Right ventricle myocardium inferior (tissue), 1 donor: ENCODE measurements around the gene EFS. TPM values are rescaled to one million over a fixed set of nuclear protein-coding genes. Genes with fewer than 3 reads are reported as not detected.

Experiments
- ATAC-seq: fragments of 200-7000 bp; cut with Tn5 transposase; one replicate; pipeline ENCODE4 v1.9.1; 2020; ENCODE audit warnings: mild to moderate bottlenecking, moderate library complexity
- DNase-seq: peaks from one replicate; pipeline ENCODE4 v3.0.0; 2021; ENCODE audit errors: missing footprints
- intact Hi-C: fragments of 100-400 bp; cut with DNase I; formaldehyde crosslinking; loops from one replicate; pipeline ENCODE4 v1.11.0; 2022
- total RNA-seq: library from RNA; stranded (reverse); fragmentation: NEBNext Ultra II Directional; extraction: Animal tissue kit (Norgen Biotek cat#: 25700); gene quantifications from one replicate; pipeline ENCODE4 v1.2.1, GENCODE V29; 2021
- donor health status: DM: no; HTN: yes; CAD: no; lungs with severe emphysema.

EFS gene
- total RNA-seq, 1 donor from 2014 or later: 4.0 TPM

DNA sequence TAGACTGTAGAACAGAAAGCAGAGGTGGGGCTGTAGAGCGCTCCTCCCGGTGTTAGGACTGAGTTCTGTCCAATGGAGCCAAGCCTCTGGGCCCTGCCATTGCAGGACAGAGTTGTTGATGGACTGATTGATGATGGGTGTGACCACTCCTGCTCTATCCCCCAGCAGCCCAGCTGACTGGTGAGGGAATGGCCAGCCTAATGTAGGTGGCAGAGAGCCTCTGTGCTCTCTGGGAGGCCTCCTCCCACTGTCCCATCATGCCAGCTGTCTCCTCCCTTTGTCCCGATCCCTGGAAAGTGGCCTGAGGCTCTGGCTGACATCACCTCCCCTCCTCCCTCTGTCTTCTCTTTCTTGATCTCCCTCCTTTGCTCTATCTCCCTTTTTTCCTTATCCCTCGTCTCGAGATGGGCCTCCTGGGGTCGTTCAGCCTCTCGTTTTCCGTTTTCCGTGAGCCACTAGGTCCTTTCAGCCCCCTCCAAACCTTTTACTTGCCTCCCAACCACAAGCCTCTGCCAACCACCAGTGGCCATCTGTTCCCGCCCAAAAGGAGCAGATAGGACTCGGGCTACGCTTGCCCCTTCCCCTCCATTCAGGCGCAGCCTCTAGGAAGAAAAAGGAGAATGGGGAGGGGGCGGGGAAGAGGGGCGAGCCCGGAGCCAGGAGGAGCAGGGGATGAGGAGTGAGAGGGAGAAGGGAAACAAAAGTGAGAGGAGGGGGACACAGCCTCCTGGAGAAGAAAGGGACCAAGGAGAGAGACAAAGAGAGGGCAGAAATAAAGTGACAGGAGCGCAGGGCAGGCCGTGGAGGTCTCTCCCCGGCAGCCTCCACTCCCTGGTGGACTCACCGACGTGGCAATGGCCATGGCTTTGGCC, 572 bp downstream of the EFS start:
- intact Hi-C loops: no loop called here
- peak; percentile 68 for DNase-seq

DNA sequence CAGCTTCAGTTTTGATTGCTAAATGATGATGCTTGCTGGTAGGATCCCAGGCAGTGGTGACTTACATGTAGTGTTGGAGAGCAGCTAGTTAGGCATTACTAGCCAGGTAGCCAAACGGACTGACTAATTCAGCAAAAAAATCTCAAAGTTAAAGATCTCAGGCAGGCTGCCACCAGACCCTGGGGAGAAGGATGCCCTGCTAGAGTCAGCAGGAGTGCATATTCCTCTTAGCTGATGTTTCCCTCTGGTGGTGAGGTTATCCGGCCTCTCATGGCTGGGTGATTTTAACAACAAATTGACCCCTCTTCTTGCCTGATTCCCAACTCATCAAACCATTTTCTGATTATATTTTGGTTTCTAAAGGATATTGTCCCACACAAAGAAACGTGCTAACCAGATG, 2.8 kb downstream of the EFS start:
- no peak for ATAC-seq
- DNase-seq: no peak
- intact Hi-C loops: no loop called here

More for the DNA sequence above, 572 bp downstream of the EFS start:
- peak; percentile 28 for ATAC-seq

DNA sequence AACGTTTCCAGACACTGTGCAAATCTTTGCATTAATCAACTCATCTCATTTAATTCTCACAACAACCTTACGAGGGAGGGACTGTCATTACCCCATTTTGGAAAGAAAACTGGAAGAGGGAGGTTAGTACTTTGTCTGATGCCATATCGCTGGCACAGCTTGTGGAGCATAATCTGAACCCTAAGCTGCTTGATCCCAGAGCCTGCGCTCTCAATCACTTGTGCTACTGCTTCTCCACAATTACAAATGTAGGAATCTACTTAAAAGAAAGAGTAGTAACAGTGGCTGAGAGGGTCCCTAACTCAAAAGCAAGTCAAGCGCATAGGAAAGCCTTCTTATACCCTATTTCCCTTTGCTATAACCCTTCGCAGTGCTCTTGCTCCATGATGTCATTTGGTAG, 3.2 kb downstream of the EFS start:
- intact Hi-C loops: no loop called here
- ATAC-seq (no peak), DNase-seq (no peak)

DNA sequence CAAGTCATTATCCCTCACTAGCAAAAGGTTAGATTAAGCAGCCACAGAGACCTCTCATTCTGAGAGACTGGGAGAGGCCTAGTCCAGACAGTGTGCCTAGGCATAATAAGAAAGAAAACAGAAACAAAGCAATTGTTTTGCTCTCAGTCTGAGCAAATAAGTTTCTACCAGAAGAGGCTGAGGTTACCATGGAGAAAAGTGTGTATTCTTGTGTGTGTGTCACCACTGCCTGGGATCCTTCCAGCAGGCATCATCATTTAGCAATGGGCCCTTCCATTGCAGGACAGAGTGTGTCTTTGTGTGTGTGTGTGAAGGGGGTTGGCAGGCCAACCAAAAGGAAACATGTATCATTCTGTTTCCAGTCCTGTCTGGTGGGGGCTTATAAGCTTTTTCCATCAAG, 3.7 kb downstream of the EFS start:
- DNase-seq (no peak), ATAC-seq (no peak)
- intact Hi-C loops: no loop called here

DNA sequence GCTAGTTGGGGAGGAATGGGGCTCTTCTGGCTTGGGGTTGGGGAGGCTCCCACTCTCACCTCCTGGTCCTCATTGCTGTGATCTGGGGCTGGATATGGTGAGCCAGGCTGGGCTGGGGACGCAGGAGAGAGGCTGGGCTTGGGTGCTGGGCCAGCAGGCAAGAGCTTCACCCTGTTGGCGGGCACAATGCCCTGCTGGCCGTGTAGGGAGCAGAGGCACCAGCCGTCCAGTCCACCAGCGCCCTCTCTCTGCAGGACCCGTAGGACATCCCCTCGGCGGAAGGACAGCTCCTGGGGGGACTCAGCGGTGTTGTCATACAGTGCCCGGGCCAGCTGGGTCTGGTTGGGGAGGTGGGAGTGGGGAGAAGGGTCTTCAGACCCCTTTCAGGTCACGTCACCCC, 4.5 kb downstream of the EFS start:
- intact Hi-C loops: no loop called here
- no peak for ATAC-seq
- peak; percentile 62 for DNase-seq

DNA sequence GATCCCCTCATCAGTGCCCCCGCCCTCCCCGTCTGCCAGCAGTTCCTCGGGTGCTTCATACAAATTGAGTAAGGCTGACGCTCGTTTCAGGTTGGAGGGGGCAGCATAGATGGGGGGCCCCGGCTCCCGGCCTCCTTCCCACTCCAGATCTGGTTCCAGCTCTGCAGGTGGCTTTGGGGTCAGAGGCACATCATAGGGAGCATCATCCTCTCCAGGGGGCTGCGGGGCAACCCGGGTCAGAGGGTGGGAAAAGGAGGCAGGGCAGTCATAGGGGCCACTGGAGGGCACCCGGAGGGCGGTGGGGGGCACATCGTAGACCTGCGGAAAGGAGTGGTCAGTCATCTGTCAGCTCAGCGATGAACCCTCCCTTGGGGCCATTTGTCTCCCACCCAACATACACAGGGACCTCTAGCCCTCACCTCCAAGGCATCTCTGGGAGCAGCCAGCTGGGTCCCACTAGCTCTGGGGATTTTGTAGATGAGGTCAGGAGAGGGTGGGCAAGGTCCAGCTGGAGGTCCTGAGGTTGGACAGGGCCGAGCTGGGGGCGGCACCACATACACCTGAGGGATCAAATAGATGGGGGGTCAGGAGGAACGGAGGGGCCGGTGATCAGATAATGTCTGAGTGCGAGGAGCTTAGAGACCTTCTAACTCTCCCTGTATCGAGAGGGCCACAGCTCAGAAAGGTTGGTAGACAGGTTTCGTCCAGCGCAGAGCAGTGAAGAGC, 5.1 kb downstream of the EFS start:
- ATAC-seq: no peak
- DNase-seq: peak; percentile 40
- intact Hi-C loops: no loop called here

DNA sequence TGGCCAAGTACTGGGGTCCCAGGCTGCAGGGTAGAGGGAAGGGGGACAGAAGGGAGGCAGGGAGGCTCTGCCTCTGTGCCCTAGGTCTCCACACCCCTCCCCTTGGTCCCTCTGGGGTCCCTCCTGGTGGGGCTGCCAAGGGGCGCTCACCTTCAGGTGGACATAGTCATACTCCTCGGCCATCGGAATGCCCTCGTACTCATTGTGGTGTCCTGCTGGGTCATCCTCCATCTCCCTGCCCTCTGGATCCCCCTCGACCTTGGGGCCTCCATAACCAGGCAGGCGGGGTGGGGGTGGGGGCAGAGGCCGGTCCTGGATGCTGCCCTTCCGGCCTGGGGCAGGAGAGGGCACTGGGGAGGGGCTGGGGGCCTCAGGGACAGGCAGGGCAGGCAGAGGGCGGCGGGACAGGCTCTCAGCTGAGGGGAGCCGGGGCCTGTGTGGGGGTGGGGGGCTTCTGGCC, 5.8 kb downstream of the EFS start:
- intact Hi-C loops: no loop called here
- no peak for ATAC-seq
- DNase-seq: peak; percentile 62

DNA sequence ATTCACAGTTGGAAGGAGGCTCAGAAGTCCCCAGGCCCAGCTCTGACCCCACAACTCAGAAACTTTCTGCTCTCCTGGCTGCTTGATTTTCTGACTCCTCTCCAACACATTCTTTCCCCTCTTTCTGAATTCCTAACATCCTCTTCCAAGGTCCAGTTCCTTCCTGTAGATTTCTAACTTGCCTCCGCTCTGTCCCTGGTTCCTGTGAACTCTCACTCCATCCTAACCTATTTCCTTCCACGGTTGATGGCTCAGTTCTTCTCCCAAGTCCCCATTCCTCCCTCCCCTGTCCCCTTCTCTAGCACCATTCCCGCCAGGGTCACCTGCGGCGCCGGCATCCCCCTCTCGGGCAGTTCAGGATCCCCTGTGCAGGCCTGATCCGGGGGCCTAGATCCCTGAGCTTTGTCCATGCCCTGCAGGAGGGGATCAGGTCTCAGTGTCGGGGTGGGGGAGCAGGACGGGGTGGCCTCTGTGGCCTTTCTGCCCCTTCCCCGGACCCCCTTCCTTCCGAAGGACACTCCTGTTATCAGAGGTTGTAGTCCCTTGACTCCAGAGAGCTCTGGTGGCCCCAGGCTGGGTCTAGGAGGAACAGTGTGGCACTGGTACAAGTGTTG, 6.3 kb downstream of the EFS start:
- ATAC-seq (no peak), DNase-seq (no peak)
- intact Hi-C loops: no loop called here

DNA sequence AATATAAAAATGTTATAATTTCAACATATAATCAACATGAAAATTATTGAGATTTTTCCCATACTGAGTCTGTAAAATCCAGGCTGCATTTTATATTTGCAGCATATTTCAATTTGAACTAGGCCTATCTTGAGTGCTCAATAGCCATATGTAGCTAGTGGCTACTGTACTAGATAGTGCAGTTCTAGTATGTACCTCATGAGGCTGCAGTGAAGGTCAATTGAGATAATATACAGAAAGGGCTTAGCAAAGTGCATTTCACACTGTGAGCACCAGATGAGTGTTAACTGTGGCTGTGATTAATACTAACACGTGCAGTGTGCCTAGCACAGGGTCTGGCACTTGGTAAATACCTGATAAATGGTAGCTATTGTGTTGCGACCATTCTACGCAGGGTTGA, 6.9 kb downstream of the EFS start:
- ATAC-seq: no peak
- intact Hi-C loops: no loop called here
- no peak for DNase-seq

DNA sequence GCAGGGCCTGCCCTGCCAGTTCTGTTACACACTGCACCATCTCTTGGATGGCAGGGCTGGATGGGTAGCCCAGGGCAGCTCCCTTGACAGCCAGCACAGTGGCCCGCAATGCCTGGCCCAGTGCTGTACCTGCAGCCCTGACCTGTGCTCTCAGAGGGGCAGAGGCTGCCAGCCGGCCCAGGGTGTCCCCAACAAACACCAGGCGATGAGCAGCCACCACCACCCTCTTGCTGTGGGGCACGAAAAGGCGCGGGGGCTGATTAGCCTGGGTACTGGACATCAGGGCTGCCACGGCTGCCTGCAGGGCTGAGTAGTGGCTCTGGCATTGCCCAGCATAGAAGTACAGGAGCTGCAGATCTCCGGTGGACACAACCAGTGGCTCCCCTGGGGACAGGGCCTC, 7.7 kb downstream of the EFS start:
- peak; percentile 68 for DNase-seq
- no peak for ATAC-seq
- intact Hi-C loops: no loop called here

DNA sequence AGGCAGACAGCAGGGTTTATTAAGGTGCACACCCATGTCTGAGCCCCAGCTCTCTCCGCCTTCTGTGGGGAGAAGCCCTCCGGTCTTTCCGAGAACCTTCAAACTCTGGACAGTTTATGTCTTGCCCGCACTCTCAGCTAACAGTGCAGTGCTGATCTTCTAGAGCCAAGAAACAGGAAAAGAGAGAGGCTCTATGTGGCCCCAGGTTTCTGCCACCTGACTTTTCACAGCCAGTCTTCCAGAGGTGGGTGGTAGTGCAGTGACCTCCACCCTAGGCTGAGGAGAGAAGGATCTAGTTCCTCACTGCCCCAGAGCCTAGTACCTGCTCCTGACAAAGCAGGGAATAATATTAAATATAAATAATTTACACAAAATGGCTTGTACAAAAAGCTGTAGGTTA, 8.3 kb downstream of the EFS start:
- DNase-seq (no peak), ATAC-seq (no peak)
- intact Hi-C loops: no loop called here

DNA sequence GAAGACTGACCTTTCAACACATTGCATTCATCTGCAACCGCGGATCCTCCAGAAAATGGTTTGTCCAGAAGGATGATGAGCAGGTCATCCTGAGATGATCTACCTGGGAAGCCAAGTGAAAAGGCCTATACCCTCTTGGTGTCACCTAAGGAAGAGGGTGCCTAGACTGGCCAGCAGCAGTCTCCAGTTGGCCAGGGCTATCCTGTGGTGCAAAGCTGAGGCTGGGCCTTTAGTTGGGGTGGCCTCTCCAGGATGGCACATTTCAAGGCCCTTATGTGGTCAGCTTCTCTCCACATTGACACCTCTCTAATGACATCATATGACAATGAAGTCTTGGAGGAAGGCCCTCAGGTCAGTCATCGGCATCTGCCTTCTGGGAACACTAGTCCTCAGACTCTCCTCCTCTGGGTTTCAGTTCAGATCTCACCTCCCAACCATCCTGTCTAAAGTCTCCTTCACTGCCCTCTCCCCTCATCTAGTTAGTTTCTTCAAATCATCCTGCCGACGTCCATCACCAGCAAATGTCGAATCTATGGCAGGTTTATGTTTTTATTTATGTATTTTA, 9.0 kb downstream of the EFS start:
- intact Hi-C loops: no loop called here
- ATAC-seq (no peak), DNase-seq (no peak)

DNA sequence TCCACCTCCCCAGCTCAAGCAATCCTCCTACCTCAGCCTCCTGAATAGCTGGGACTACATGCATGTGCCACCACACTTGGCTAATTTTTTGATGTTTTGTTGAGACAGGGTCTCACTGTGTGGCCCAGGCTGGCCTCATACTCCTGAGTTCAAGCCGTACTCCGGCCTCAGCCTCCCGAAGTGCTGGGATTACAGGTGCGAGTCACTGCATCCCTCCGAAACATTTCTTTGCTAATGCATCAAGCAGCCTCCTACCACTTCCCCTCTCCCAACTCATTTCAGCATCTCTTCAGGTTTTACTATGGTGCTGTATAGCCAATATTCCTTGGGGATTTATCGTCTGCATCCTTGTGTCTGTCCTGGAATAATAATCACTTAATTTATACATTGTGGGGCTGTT, 10.0 kb downstream of the EFS start:
- ATAC-seq (no peak), DNase-seq (no peak)
- intact Hi-C loops: no loop called here

DNA sequence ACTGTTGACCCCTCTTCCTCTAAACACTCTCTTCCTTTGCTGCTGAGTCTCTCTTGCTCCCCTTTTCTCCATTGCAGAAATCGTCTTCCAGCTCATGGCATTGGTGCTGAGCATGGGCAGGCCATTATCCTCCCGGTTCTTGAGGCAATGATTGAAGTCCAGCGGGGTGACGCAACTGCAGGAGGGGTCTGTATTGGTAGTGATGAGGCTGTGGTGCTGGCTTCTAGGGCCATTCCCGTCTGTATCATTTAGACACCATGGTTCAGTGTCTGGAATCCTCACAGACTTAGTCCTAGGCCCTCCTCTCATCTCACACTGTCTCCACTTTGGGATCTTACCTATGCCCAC, 11.6 kb downstream of the EFS start:
- intact Hi-C loops: no loop called here
- ATAC-seq: no peak

DNA sequence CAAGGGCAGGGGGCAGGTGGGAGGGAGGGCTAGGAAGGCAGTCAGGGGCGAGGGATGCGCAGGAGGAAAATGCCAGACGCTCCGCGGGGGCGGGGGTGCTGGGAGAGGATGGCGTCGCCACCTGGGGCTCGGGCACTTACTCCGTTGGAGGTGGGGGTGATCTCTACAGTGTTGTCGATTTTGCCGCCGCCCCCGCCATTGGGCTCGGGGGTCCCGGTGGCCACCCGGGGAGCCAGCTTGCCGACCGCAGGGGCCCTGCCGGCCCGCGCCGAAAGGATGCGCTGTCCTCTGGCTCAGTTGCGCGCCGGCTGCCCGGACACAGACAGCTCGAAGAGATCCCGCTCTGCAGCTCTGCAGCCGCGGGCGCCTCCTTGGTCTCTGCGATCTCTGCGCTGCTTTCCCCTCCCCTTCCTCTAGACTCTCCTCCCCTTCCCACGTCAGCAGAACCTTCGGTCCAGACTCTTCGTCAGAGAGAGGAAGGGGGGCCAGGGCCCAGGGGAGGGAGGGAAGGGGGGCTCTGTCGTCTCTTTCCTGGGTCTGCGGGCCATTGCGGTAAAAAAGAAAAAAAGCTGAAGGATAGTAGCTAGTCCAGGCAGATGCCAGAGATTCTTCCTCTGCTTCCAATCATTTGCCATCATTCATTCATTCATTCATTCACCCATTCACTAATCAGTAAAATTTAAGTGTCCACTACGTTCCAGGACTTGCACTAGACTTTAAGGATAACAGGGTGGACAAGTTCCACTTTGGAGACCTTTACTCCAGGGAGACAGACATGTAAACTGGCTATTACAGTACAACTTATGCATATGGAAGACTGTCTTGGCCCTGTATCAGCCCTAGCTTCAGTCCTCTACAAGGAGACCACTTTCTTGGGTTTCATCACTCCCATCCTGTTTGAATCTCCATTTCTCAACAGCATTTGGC, 12.2 kb downstream of the EFS start, which contains the start of gene SLC22A17:
Gene SLC22A17 (minus strand): TSS at position 382 of the 927 bp plus-strand sequence.
- DNase-seq: peak; percentile 83
- ATAC-seq: peak; percentile 93

More for the DNA sequence above, 11.6 kb downstream of the EFS start:
- peak; percentile 45 for DNase-seq

DNA sequence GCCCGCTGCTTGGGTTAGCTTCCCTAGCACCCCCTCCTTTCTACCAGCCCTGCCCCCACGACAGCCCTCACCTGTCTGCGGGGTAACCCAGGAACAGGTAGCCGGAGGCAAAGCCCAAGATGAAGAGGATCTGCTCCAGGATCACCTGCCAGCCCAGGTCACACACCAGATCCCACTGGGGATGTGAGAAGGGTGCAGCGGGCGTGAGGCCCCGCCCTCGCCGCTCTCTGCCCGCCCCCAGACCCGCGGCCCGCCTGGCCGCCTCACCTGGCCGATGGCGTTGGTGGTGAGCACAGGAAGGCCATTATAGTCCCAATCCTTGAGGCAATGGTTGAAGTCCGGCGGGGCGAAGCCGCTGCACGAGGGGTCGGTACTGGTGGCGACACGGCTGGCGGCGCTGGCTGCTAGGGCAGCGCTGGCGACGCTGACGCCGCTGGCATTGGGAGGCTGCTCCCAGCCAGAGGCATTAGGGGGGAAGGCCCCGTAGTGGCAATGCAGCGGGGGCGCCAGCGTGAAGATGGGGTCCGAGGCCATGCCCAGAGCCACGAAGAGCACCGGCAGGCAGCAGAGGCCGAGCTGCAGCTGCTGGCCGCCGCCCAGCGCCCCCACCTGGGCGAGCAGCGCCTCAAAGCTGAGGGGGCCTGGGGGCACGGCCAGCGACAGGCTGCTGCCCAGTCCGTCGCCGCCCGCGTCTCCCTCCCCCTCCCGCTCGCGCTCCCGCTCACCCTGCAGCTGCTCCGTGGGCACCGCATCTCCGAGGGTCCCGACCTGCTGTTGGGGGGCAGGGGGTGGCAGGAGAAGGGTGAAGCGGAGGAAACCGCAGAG, 13.1 kb downstream of the EFS start:
- DNase-seq (peak; percentile 69), ATAC-seq (peak; percentile 18)
- intact Hi-C loops: no loop called here

More for the DNA sequence above, 12.2 kb downstream of the EFS start, which contains the start of gene SLC22A17:
- intact Hi-C loops: no loop called here

DNA sequence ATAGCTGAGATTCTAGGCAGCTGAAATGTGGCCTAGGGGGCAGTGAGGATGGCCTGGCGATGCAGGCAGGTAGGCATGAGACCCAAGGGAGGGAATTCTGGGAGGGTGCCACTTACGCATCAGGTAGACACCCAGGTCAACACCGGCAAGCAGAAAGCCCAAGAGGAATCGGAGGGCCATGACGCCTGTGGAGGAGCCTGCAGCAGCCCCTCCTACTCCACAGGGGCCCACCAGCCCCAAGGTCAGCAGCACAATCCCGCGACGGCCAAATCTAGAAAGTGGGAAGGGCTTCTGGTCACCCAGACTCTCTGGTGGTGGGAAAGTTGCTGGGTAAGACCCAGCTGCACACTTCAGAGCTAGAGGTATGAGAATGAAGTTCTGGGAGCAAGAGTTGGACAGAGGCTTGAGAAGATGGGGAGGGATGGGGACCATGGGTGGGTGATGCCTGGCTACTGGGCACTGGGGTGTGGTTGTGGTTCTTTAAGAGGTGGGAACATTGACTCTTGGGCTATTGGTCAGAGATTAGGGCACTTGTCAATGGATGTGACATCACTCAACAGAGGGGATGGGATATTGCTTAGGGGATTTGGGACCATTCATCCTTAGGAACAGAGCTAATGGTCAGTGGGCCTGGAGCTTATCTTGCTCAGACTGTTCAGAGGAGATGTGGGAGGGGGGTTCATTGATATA, 15.7 kb downstream of the EFS start:
- intact Hi-C loops: no loop called here
- ATAC-seq (no peak), DNase-seq (no peak)
